Effector CD8-positive, alpha-beta T cell (primary cell): ENCODE results near the gene ECI1.

Experiments
- DNase-seq: peaks from one replicate; lab custom pipeline; 2025; lab: John Stamatoyannopoulos, UW

ECI1 gene

DNA sequence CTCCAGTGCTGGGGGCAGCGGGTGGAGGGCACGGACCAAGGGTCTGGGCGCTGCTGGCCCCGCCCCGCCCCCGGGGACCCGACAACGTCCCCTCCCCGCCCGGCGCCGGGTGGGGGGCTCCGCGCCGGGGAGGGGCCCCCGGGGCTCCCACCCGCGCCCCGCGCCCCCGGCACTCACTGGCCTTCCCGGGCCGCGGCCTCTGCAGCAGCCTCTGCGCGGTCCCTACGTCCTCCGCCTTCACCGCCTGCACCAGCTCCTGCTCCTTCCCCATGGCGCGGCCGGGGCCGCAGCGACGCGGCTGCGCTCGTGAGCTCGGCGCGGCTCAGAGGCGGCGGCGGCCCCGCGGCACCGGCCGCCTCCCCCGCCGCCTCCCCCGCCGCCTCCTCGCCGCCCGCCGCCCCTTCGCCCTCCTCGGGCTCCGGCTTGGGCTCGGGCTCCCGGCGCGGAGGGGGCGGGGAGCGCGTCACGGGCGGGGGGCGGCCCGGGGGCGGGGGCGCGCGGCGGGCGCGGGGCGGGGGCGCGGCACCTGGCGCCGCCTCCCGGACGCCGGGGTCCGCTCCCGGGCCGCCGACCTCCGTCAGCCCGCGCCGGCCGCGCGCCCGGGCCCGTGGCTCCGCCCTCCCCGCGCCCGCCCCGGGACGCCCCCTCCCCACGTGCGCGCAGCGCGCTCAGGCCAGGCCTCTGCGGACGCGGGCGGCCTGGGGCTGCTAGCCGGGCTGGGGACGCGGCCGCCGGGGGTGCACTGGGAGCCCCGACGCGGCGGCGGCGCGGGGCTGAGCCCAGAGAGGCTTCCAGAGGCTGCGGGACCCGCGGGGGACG lies 55.0 kb downstream of the ECI1 start, which contains the start of gene CASKIN1:
Gene CASKIN1 (minus strand): TSS at position 444 of the 819 bp plus-strand sequence. CDS start 173 bp downstream, at position 271.
- DNase-seq, result no peak

DNA sequence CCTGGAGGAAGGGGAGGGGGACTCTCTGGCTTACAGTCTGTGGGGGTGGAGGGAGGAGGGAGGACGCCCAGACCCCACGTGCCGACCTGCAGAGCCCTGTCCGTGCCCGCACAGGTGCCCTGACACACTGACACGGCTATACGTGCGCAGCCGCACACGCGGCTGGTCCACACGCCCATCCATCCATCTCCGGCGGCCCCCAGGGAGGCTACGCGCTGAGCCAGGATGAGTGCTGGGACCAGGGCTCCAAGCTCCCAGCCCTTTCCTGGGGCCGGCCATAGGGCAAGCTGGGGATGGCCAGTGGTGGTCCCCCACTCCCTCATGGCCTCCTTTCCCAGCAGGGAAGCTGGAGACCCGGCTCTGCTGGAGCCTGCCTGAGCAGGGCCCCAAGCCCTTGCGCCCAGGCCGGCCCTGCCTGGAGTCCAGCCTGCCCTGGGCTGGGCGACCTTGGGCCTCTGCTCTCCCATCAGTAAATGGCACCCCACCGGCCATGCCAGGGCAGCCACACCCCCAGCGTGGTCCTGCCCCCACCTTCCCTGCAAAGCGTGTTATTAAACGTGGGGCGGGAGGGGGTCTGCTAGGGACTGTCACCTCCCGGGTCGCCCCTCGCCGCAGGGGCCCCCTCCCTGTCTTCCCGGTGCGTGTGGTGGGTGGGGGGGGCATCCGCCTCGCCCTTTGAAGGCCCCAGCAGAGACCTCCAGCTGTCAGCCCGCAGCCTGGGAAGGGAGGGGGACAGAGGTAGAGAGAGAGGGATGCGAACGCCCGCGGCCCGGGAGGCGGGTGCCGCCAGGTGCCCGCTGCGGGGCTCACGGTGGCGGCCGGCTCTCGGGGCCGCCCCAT lies 55.8 kb downstream of the ECI1 start:
- no peak for DNase-seq

DNA sequence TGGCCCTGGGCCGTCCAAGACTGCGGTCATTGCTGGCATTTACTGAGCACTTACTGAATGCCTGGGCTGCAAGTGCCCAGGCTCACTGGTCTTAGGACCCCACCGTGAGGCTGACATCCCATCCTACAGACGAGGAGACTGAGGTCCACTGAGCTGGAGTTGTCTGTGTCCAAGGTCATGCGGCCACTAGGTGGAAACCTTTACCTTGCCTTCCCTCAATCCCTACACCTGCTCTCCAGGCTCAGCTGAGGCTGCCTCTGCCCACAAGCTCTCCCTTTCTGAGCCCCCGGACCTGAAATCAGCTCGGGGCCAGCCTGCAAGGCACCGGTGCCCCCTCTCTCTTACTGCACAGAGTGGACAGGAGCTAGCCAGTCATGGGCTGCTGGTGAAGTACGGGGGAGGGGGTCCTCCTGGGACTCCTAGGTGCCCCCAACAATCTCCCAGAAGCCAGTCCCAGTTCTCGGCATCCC lies 56.5 kb downstream of the ECI1 start:
- peak; percentile 8 for DNase-seq

DNA sequence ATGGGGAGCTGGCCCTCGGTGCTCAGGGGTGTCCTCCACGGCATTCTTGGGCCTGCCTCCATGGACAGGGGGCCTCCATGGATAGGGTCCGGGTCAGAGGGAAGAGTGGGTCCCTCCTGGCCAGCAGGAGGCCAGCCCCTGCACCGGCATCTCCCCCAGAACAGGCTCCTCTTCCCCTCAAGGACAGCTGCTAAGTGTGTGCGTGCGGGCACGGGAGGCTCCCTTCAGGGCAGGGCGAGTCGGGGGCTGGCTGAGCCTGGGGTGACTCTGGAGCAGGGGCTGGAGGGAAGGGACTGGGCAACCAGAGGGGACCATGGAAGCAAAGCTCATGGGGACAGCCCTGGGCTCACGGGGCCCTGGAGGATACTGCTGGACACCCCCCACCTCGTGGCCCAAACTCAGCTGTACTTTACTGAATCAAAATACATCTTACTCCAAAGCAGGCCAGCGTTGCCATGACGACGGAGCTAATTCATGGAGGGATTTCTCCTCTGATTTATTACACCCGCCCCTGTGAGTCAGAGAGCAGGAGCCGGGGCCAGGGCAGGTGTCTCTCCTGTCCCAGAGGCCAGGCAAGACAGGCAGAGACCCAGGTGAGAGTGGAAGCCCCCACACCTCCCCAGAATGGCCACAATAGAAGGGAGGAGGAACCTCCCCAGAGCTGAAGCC lies 57.1 kb downstream of the ECI1 start:
- DNase-seq, result no peak

DNA sequence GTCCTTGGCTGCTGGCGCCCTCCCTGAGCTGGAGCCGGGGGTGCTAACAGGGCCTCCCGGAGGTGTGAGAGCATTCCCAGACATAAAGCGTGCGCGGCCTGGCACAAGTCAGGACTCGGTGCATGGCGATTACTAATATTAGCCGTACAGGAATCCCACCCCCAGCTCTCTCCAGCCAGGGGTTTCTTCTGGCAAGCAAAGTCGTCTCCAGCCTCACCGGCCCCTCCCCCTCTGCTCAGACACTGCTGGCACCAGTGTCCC lies 60.0 kb downstream of the ECI1 start:
- no peak for DNase-seq

DNA sequence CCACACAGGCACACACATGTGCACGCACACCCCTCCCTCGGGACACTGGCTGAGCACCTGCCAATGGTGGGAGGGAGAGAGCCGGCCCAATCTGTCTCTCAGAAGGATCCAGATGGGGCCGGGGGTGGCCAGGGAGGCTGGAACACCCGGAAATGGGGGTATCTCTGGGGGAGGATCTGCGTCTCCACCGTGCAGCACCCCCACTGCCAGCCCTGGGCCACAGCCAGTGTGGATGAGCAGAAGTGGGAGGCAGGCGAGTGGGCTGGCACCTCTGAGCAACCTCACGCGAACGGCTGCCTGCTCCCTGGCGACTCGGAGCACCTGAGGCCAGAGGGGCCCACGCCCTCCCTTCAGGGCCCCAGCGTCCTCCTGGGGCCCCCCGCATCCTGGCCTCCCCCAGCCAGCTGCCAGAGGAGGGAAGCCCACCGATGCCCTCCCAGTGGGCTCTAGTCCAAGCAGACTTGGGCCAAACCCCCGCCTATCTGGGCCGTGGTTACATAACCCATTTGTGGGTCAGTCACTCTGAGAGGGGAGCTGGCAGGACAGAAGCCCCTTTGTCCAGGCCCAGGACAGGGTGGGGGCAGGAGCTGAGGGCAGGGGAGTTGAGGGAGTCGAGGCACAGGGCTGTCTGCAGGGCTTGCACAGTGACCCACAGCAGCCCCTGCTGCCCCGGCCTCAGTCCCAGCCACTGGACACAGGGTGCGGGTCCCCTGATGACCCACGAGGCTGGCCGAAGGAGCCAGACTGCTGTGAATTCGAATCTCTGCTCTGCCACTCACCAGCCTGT lies 60.5 kb downstream of the ECI1 start:
- DNase-seq, result no peak

DNA sequence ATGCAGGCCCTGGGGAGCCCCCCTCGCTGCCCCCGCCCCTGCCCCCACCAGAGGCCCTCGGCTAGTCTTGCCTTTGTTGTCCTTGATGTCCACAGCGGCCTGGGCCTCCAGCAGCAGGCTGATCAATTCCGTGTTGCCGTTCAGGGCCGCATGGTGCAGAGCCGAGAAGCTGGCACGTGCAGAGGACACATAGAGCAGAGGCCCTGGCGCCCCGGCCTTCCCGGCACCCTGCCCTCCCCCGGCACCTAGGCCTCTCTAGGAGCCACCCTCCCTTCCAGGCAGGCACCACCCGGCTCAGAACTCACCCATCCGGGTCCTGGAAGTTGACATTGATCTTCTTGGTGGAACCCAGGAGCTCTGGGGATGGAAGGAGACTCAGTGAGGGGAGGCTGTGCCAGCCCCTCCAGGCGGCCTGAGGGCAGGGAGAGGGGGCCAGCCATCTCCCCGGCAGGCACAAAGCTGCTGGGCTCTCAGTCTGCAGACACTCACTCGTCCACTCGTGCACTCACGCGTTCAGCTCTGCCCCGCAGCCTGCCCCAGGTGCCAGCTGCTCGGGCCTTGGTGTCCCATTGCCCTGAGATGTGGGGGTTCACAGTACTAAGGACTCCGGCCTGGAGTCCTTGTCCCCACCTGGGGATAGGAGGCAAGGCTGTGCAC lies 61.3 kb downstream of the ECI1 start:
- DNase-seq, result no peak
